KMS-11 (cell line): ENCODE results near the gene ASB9.

ENCODE experiments used
- H2AFZ ChIP-seq: fragments of 200-600 bp; sonication (generic); 2 replicates; pipeline ENCODE4 v1.6.1; 2016; ENCODE audit warnings: antibody characterized with exemption, mixed run types, low read depth
- H3K27ac ChIP-seq: fragments of 200-600 bp; sonication (generic); 2 replicates; pipeline ENCODE4 v1.6.1; 2016; ENCODE audit warnings: mild to moderate bottlenecking, mixed run types
- H3K27me3 ChIP-seq: fragments of 200-600 bp; sonication (generic); 2 replicates; pipeline ENCODE4 v1.6.1; 2017; ENCODE audit warnings: mild to moderate bottlenecking, low read depth, mixed run types, moderate library complexity; ENCODE audit not compliant: insufficient read depth
- H3K36me3 ChIP-seq: fragments of 200-600 bp; sonication (generic); 2 replicates; pipeline ENCODE4 v1.6.1; 2017; ENCODE audit warnings: mild to moderate bottlenecking, mixed run types; ENCODE audit not compliant: insufficient read depth
- H3K4me1 ChIP-seq: fragments of 200-600 bp; sonication (generic); 2 replicates; pipeline ENCODE4 v1.6.1; 2016; ENCODE audit warnings: mild to moderate bottlenecking, low read depth, mixed run types; ENCODE audit not compliant: poor library complexity, severe bottlenecking
- H3K4me2 ChIP-seq: fragments of 200-600 bp; sonication (generic); 2 replicates; pipeline ENCODE4 v1.7.0; 2016; ENCODE audit warnings: mild to moderate bottlenecking, mixed run types
- H3K4me3 ChIP-seq: fragments of 200-600 bp; sonication (generic); IDR thresholded peaks from 2 replicates; pipeline ENCODE4 v1.6.1; 2017; ENCODE audit warnings: low read depth, low read length, mixed read lengths; ENCODE audit not compliant: insufficient read depth
- H3K79me2 ChIP-seq: fragments of 200-600 bp; sonication (generic); 2 replicates; pipeline ENCODE4 v1.6.1; 2016; ENCODE audit warnings: low read depth, mixed run types; ENCODE audit not compliant: insufficient read depth
- H3K9ac ChIP-seq: fragments of 200-600 bp; sonication (generic); 2 replicates; pipeline ENCODE4 v1.6.1; 2016; ENCODE audit warnings: mild to moderate bottlenecking, mixed run types
- H4K20me1 ChIP-seq: fragments of 200-600 bp; sonication (generic); 2 replicates; pipeline ENCODE4 v1.6.1; 2016; ENCODE audit warnings: mild to moderate bottlenecking, mixed run types; ENCODE audit not compliant: insufficient read depth
- TF ChIP-seq, protein P1 (sequence below): fragments of 200-600 bp; sonication (generic); conservative IDR thresholded peaks from 2 replicates; pipeline ENCODE4 v1.6.1; 2017; ENCODE audit warnings: low read depth, mild to moderate bottlenecking, antibody characterized with exemption, low read length, moderate library complexity, mixed read lengths

Gene ASB9

DNA sequence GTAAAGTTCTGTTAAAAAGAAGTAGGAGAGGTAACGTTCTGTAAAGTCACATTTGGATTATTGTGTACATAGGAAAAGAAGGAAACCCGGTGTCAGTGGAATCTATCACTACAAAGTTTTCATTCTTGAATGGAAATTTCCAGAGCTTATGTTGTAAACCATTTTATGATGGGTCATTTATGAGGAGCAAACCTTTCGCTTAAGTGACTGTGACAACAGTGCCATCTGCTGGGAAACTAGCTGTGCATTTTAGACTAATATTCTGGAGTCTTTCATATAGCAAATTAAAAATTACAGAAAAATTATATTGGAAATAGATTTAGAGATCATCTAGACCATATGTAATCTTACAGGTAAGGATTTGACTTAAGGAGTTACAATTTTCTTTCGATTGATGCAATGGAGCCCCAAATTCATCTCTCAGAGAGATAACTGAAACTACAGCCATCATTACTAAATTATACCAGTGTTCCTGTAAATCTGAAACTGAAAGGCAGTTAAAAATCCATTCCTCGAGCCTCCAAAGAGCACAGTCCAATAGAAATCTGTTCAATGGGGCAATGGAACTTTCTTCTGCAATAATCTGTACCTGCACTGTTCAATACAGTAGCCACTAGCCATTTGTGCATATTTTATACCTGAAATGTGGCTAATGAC, 26.9 kb downstream of the ASB9 start:
- no peak overlapping the region for H3K27ac ChIP-seq
- peaks cover 5% of the 10 kb centered on the region for H3K4me1 ChIP-seq
- no peak overlapping the region for H2AFZ ChIP-seq
- H3K79me2 ChIP-seq = no peaks in the 10 kb centered on the region
- TF ChIP-seq, protein P1, sequence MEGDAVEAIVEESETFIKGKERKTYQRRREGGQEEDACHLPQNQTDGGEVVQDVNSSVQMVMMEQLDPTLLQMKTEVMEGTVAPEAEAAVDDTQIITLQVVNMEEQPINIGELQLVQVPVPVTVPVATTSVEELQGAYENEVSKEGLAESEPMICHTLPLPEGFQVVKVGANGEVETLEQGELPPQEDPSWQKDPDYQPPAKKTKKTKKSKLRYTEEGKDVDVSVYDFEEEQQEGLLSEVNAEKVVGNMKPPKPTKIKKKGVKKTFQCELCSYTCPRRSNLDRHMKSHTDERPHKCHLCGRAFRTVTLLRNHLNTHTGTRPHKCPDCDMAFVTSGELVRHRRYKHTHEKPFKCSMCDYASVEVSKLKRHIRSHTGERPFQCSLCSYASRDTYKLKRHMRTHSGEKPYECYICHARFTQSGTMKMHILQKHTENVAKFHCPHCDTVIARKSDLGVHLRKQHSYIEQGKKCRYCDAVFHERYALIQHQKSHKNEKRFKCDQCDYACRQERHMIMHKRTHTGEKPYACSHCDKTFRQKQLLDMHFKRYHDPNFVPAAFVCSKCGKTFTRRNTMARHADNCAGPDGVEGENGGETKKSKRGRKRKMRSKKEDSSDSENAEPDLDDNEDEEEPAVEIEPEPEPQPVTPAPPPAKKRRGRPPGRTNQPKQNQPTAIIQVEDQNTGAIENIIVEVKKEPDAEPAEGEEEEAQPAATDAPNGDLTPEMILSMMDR = peak; percentile 35; the same call in 1 of the 2 replicates
- no peaks in the 10 kb centered on the region for H3K27me3 ChIP-seq
- H3K9ac ChIP-seq = no peak overlapping the region
- H4K20me1 ChIP-seq = no peaks in the 10 kb centered on the region
- H3K36me3 ChIP-seq = no peaks in the 10 kb centered on the region
- H3K4me3 ChIP-seq = no peak overlapping the region
- 0 out of 2 replicates have a peak overlapping the region, but pooled peaks have one; percentile 8 for H3K4me2 ChIP-seq

DNA sequence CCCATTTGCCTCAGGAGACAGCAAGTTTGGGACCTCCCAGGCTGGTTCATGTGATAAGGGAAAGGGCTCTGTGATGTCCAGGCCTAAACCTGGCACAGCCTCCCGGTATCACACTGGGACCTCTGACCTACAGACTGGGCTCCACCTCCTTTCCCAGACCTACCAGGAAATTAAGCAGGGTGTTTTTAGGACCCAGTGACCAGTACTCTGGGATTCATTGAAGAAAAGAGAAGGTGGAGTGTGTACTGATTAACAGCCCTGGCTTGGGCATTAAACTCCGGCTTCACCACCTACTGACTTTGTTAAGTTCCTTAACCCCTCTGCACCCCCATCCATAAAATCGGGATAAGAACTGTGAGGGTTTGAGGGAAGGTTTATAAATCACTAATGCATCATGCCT, 28.6 kb downstream of the ASB9 start:
- Histone ChIP-seq H4K20me1 (no peaks in the 10 kb centered on the region), H3K4me2 (no peak overlapping the region), H3K27me3 (no peaks in the 10 kb centered on the region), H3K27ac (no peak overlapping the region), H3K4me3 (no peak overlapping the region), H3K9ac (no peak overlapping the region), H3K36me3 (no peaks in the 10 kb centered on the region), H3K79me2 (no peaks in the 10 kb centered on the region), H2AFZ (no peak overlapping the region), H3K4me1 (peaks cover 5% of the 10 kb centered on the region)
- TF ChIP-seq, protein P1 = no peak

GRCh38 chrX:15240414-15240813, 29.5 kb downstream of the ASB9 start:
- H4K20me1 ChIP-seq = no peaks in the 10 kb centered on the region
- H3K79me2 ChIP-seq = no peaks in the 10 kb centered on the region
- H3K4me3 ChIP-seq = no peak overlapping the region
- H3K36me3 ChIP-seq = no peaks in the 10 kb centered on the region
- H3K27me3 ChIP-seq = no peaks in the 10 kb centered on the region
- no peak overlapping the region for H3K9ac ChIP-seq
- TF ChIP-seq, protein P1 = no peak
- H3K4me2 ChIP-seq = no peak overlapping the region
- H3K27ac ChIP-seq = no peak overlapping the region
- H3K4me1 ChIP-seq = peaks cover 5% of the 10 kb centered on the region
- H2AFZ ChIP-seq = no peak overlapping the region

- TF ChIP-seq, protein P1 = no peak
- Histone ChIP-seq H3K9ac (no peak overlapping the region), H3K4me2 (no peak overlapping the region), H3K36me3 (no peaks in the 10 kb centered on the region), H3K27ac (no peak overlapping the region), H3K27me3 (no peaks in the 10 kb centered on the region), H2AFZ (no peak overlapping the region), H3K79me2 (no peaks in the 10 kb centered on the region), H4K20me1 (no peaks in the 10 kb centered on the region), H3K4me3 (no peak overlapping the region), H3K4me1 (no peaks in the 10 kb centered on the region)
Observed at GRCh38 chrX:15236146-15236545, 33.7 kb downstream of the ASB9 start.
